ENCODE data around the gene BUB1.
"Not testable (repeated sequence)": the region's sequence is repeated elsewhere in the genome, so short reads cannot be mapped to it uniquely, and the experiment has no call there.

The BUB1 gene

DNA sequence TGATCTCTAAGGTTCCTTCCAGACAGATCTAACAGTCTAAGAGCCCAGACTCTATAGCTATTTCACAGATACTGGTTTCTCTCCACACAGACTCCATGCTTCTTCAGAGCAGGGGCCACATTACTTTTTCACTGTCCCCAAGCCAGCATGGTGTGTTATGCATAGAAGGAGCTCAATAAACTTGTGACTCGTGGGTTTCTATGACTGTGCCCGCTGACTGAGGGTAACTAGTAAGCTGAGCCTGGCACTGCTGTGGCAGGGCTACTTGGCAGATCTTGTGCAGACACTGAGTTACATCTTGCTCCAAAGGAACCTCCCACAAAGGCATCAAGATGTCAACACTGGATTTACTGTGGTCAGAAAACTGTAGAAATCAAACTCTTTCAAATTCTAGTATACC is 85.9 kb downstream of the BUB1 start:
- DNase-seq (ENCODE audit: low spot score) = not testable (repeated sequence)

DNA sequence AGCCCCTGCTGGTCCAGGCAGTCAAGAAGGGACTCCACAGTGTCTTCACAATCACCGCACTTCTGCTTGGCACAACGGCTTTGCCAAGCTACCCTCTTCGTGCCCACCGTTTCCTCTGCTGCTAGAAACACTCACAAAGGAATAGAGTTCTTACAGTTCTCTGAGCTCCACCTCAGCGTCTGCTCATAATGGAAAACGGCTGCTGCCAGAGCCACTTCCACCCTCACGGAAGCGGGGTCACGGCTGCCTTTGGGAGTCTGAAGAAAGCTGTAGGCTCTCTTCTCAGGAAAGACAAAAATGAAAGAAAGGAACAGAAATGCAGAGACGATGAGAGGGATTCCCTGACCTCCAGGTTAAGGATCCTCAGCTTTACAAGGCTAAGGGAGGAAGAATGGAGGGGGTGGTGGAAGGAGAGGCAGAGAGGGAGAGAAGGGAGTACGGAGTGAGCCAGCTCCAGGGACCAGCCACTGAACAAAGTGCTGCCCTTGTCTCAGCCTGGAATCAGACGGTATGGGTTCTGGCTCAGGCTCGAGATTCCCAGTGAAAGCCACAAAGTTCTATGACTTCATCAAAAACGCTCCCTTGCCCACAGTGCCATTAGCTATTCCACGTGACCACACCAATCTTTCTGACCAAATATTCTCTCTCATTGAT is 88.1 kb downstream of the BUB1 start:
- DNase-seq (ENCODE audit: low spot score) = not testable (repeated sequence)

DNA sequence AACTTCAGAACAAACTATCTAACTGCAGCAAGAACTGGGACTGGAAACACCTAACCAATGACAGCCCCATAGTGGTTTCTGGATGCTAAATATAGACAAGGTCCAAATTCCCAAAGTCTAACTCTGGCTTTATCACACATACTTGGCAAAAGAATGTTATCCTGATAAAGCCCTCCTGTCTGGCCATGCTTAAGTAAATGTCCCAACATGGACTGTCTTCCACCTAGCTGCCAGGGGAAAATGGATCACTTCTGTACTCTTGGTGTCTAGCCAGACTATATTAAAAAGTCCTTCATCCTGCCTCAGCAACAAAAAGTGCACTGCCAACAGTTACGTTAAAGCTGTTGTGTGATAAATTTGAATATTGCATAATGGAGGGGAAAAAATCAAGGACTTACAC is 89.3 kb downstream of the BUB1 start:
- not testable (repeated sequence) for DNase-seq (ENCODE audit: low spot score)
